ENCODE data around the gene SLC66A1. TPM values are rescaled to one million over a fixed set of nuclear protein-coding genes. Genes with fewer than 3 reads are reported as not detected.

SLC66A1 gene
- total RNA-seq, 1 experiment from 2014 or later, result 33.4 TPM

GRCh38 chr1:19366599-19367536 lies 54.7 kb downstream of the SLC66A1 start:
- H3K9me3 ChIP-seq (replicated peaks), result no peaks in the 10 kb centered on the region
- peaks cover 3% of the 10 kb centered on the region; the same call in 1 of the 2 replicates for H3K36me3 ChIP-seq
- no peak overlapping the region for H3K4me3 ChIP-seq
- no peak for DNase-seq
- H3K4me1 ChIP-seq, result no peaks in the 10 kb centered on the region
- H3K27me3 ChIP-seq, result no peaks in the 10 kb centered on the region
- H3K27ac ChIP-seq, result no peak overlapping the region

GRCh38 chr1:19367584-19368041 lies 55.5 kb downstream of the SLC66A1 start:
- Histone ChIP-seq H3K27ac (no peak overlapping the region), H3K4me3 (no peak overlapping the region), H3K9me3 (replicated peaks) (no peaks in the 10 kb centered on the region), H3K36me3 (peaks cover 3% of the 10 kb centered on the region; the same call in 1 of the 2 replicates), H3K27me3 (no peaks in the 10 kb centered on the region), H3K4me1 (no peaks in the 10 kb centered on the region)
- no peak for DNase-seq

- H3K27ac ChIP-seq, result no peak overlapping the region
- no peaks in the 10 kb centered on the region for H3K27me3 ChIP-seq
- peaks cover 3% of the 10 kb centered on the region; the same call in 1 of the 2 replicates for H3K36me3 ChIP-seq
- H3K4me3 ChIP-seq, result no peak overlapping the region
- no peaks in the 10 kb centered on the region for H3K9me3 ChIP-seq (replicated peaks)
- no peaks in the 10 kb centered on the region for H3K4me1 ChIP-seq
- no peak for DNase-seq
Measured at GRCh38 chr1:19368050-19368449, 55.9 kb downstream of the SLC66A1 start.

GRCh38 chr1:19368964-19369363 lies 56.8 kb downstream of the SLC66A1 start:
- H3K27me3 ChIP-seq, result no peaks in the 10 kb centered on the region
- no peaks in the 10 kb centered on the region for H3K9me3 ChIP-seq (replicated peaks)
- no peak for DNase-seq
- H3K4me3 ChIP-seq, result no peak overlapping the region
- no peaks in the 10 kb centered on the region for H3K4me1 ChIP-seq
- H3K36me3 ChIP-seq, result peaks cover 3% of the 10 kb centered on the region; the same call in 1 of the 2 replicates
- no peak overlapping the region for H3K27ac ChIP-seq

- Histone ChIP-seq H3K27me3 (no peaks in the 10 kb centered on the region), H3K9me3 (replicated peaks) (no peaks in the 10 kb centered on the region), H3K4me3 (no peak overlapping the region), H3K36me3 (peaks cover 3% of the 10 kb centered on the region; the same call in 1 of the 2 replicates), H3K4me1 (no peaks in the 10 kb centered on the region), H3K27ac (no peak overlapping the region)
- DNase-seq, result no peak
Measured at GRCh38 chr1:19369396-19370090, 57.4 kb downstream of the SLC66A1 start.

GRCh38 chr1:19370453-19371170 lies 58.5 kb downstream of the SLC66A1 start:
- Histone ChIP-seq H3K9me3 (replicated peaks) (no peaks in the 10 kb centered on the region), H3K36me3 (no peaks in the 10 kb centered on the region), H3K4me3 (no peak overlapping the region), H3K27me3 (no peaks in the 10 kb centered on the region), H3K4me1 (no peaks in the 10 kb centered on the region), H3K27ac (no peak overlapping the region)
- DNase-seq, result no peak

GRCh38 chr1:19371226-19372135 lies 59.4 kb downstream of the SLC66A1 start:
- no peak overlapping the region for H3K4me3 ChIP-seq
- H3K4me1 ChIP-seq, result no peaks in the 10 kb centered on the region
- no peaks in the 10 kb centered on the region for H3K9me3 ChIP-seq (replicated peaks)
- no peak overlapping the region for H3K27ac ChIP-seq
- no peaks in the 10 kb centered on the region for H3K27me3 ChIP-seq
- DNase-seq, result no peak
- peaks cover 6% of the 10 kb centered on the region; the same call in 1 of the 2 replicates for H3K36me3 ChIP-seq

- Histone ChIP-seq H3K4me3 (no peak overlapping the region), H3K27ac (no peak overlapping the region), H3K9me3 (replicated peaks) (0 out of 2 replicates have a peak, but pooled peaks cover 4% of the 10 kb centered on the region), H3K36me3 (peaks cover 12% of the 10 kb centered on the region), H3K4me1 (no peaks in the 10 kb centered on the region), H3K27me3 (no peaks in the 10 kb centered on the region)
- no peak for DNase-seq
Measured at GRCh38 chr1:19372136-19372514, 60.0 kb downstream of the SLC66A1 start.

GRCh38 chr1:19372602-19373001 lies 60.5 kb downstream of the SLC66A1 start:
- H3K27ac ChIP-seq, result no peak overlapping the region
- no peaks in the 10 kb centered on the region for H3K27me3 ChIP-seq
- H3K4me1 ChIP-seq, result no peaks in the 10 kb centered on the region
- DNase-seq, result no peak
- 0 out of 2 replicates have a peak, but pooled peaks cover 5% of the 10 kb centered on the region for H3K9me3 ChIP-seq (replicated peaks)
- H3K36me3 ChIP-seq, result peaks cover 17% of the 10 kb centered on the region
- no peak overlapping the region for H3K4me3 ChIP-seq

GRCh38 chr1:19373211-19374082 lies 61.3 kb downstream of the SLC66A1 start:
- Histone ChIP-seq H3K4me3 (no peak overlapping the region), H3K27me3 (no peaks in the 10 kb centered on the region), H3K36me3 (peaks cover 25% of the 10 kb centered on the region), H3K4me1 (no peaks in the 10 kb centered on the region), H3K27ac (no peak overlapping the region), H3K9me3 (replicated peaks) (0 out of 2 replicates have a peak, but pooled peaks cover 5% of the 10 kb centered on the region)
- no peak for DNase-seq

- Histone ChIP-seq H3K4me3 (no peak overlapping the region), H3K36me3 (peaks cover 26% of the 10 kb centered on the region), H3K27ac (no peak overlapping the region), H3K9me3 (replicated peaks) (0 out of 2 replicates have a peak, but pooled peaks cover 5% of the 10 kb centered on the region), H3K27me3 (no peaks in the 10 kb centered on the region), H3K4me1 (no peaks in the 10 kb centered on the region)
- DNase-seq, result peak in 1 of 2 experiments; percentile 27
Measured at GRCh38 chr1:19374083-19374801, 62.1 kb downstream of the SLC66A1 start.

- Histone ChIP-seq H3K9me3 (replicated peaks) (0 out of 2 replicates have a peak, but pooled peaks cover 5% of the 10 kb centered on the region), H3K27ac (no peak overlapping the region), H3K4me3 (no peak overlapping the region), H3K36me3 (peaks cover 29% of the 10 kb centered on the region), H3K27me3 (no peaks in the 10 kb centered on the region), H3K4me1 (no peaks in the 10 kb centered on the region)
- no peak for DNase-seq
Measured at GRCh38 chr1:19374926-19375325, 62.8 kb downstream of the SLC66A1 start.

Measured in SJCRH30 (cell line).